Pancreas (tissue), 10 donors: ENCODE data around the gene GBA2. TPM values are rescaled to one million over a fixed set of nuclear protein-coding genes. Genes with fewer than 3 reads are reported as not detected.

Source experiments
- ATAC-seq, 4 donors: fragments of 200-7000 bp; cut with Tn5 transposase; one replicate each; pipeline versions ENCODE4 v1.8.0 to v1.9.1; 2020; ENCODE audit warnings: mild to moderate bottlenecking in 4 of 4, moderate library complexity in 4 of 4
- DNase-seq, 6 donors: peaks; one replicate each; pipeline ENCODE4 v3.0.0-alpha.2; 2020
- FAIRE-seq: peaks from 2 replicates; lab custom pipeline; 2012; peaks lifted over from hg19 to GRCh38; lab: Jason Lieb, UNC
- H3K27ac ChIP-seq, 4 donors: fragments of 200-600 bp; sonication (generic); 1 replicate in 3 of 4; 2 replicates in 1 of 4; pipeline versions ENCODE4 v1.5.0 to v1.8.0; 2020
- H3K27me3 ChIP-seq, 4 donors: fragments of 200-600 bp; one replicate each; pipeline ENCODE4 v1.8.0; 2021
- H3K36me3 ChIP-seq, 3 donors: fragments of 200-600 bp; sonication (generic) in 1 of 3; one replicate each; pipeline versions ENCODE4 v1.5.0 to v1.8.0; 2020 to 2021
- H3K4me1 ChIP-seq, 3 donors: fragments of 200-600 bp; one replicate each; pipeline ENCODE4 v1.8.0; 2021
- H3K4me3 ChIP-seq, 4 donors: fragments of 200-600 bp; sonication (generic) in 2 of 4; one replicate each; pipeline versions ENCODE4 v1.5.0 to v1.8.0; 2020 to 2021
- H3K9me3 ChIP-seq, 4 donors: fragments of 200-600 bp; one replicate each; pipeline ENCODE4 v1.8.0; 2021
- WGBS, 2 donors: extraction: QIAGEN DNeasy Blood & Tissue Kit; methylation state at CpG; one replicate each; pipeline ENCODE4 v1.1.7; 2013; 5-methylcytosine and 5-hydroxymethylcytosine counted together
- intact Hi-C, 3 donors: fragments of 100-400 bp; cut with DNase I; formaldehyde crosslinking; loops; one replicate each; pipeline versions ENCODE4 v1.11.1 to v1.14.2; 2022
- polyA plus RNA-seq, 2 donors: library from polyadenylated mRNA; stranded (reverse); fragments of 200-250 nt; gene quantifications; one replicate each; pipeline ENCODE4 v1.2.3, GENCODE V29; 2013
- total RNA-seq, 6 donors: library from RNA; stranded (reverse); fragmentation: NEBNext Ultra II Directional in 4 of 6; extraction: Animal tissue kit (Norgen Biotek cat#: 25700) in 4 of 6; gene quantifications; one replicate each; pipeline versions ENCODE4 v1.2.1 to v1.2.4, GENCODE V29; 2021 to 2023
- TF ChIP-seq, protein P1 (sequence below), 4 donors: fragments of 200-600 bp; sonication (generic) in 3 of 4; IDR thresholded peaks; one replicate each; pipeline versions ENCODE4 v1.5.0 to v1.8.0; 2021; ENCODE audit warnings: antibody characterized with exemption in 4 of 4
- donor health status: healthy with polysubstance abuse.
- donor health status: DM: no; HTN: no; CAD: no; lungs with moderate emphysema.
- donor health status: DM: no; HTN: no; CAD: no.
- donor health status: control.
- donor health status: control.
- donor health status: Bipolar disorder and iron deficiency.
- donor health status: DM: yes; HTN: yes; CAD: no.
- donor health status: DM: no; HTN: no; CAD: no.
- donor health status: DM: no; HTN: no; CAD: no.
- donor health status: DM: yes; HTN: yes; CAD: no.

Gene GBA2
- total and polyA plus RNA-seq, 8 donors: 22.0 to 91.3 (median 34.4) TPM

DNA sequence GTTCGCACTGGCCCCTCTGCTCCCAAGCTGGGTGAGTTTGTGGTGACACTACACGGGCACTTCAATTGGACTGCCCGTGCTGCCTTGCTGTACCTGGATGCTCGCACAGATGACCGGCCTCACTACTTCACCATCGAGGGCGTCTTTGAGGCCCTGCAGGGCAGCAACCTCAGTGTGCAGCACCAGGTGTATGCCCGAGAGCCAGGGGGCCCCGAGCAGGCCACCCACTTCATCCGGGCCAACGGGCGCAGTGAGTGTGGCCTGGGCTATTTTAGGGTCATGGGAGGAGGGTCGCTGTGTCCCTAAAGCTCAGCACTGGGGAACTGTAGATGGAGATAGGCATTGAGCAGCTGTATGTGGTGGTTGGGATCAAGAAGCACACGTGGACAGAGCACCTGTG is 43.8 kb upstream of the GBA2 start:
- Histone ChIP-seq H3K4me3 (no peak overlapping the region), H3K36me3 (no peaks in the 10 kb centered on the region), H3K9me3 (no peaks in the 10 kb centered on the region), H3K27me3 (no peaks in the 10 kb centered on the region), H3K4me1 (no peaks in the 10 kb centered on the region), H3K27ac (no peak overlapping the region)
- TF ChIP-seq, protein P1, sequence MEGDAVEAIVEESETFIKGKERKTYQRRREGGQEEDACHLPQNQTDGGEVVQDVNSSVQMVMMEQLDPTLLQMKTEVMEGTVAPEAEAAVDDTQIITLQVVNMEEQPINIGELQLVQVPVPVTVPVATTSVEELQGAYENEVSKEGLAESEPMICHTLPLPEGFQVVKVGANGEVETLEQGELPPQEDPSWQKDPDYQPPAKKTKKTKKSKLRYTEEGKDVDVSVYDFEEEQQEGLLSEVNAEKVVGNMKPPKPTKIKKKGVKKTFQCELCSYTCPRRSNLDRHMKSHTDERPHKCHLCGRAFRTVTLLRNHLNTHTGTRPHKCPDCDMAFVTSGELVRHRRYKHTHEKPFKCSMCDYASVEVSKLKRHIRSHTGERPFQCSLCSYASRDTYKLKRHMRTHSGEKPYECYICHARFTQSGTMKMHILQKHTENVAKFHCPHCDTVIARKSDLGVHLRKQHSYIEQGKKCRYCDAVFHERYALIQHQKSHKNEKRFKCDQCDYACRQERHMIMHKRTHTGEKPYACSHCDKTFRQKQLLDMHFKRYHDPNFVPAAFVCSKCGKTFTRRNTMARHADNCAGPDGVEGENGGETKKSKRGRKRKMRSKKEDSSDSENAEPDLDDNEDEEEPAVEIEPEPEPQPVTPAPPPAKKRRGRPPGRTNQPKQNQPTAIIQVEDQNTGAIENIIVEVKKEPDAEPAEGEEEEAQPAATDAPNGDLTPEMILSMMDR (IDR thresholded peaks at IDR 0.05): no peak
- 91 to 94% methylated on average over 14 of the region's 14 CpGs for WGBS, 2 donors
- intact Hi-C loops: loop anchor here (5.0 to 10.0 kb wide), 3 partner anchors 82 to 99 kb away; partner anchors contain the start of gene OR13J1 (in 1 of the 3)
- FAIRE-seq: no peak
- no peak for DNase-seq
- ATAC-seq: no peak

DNA sequence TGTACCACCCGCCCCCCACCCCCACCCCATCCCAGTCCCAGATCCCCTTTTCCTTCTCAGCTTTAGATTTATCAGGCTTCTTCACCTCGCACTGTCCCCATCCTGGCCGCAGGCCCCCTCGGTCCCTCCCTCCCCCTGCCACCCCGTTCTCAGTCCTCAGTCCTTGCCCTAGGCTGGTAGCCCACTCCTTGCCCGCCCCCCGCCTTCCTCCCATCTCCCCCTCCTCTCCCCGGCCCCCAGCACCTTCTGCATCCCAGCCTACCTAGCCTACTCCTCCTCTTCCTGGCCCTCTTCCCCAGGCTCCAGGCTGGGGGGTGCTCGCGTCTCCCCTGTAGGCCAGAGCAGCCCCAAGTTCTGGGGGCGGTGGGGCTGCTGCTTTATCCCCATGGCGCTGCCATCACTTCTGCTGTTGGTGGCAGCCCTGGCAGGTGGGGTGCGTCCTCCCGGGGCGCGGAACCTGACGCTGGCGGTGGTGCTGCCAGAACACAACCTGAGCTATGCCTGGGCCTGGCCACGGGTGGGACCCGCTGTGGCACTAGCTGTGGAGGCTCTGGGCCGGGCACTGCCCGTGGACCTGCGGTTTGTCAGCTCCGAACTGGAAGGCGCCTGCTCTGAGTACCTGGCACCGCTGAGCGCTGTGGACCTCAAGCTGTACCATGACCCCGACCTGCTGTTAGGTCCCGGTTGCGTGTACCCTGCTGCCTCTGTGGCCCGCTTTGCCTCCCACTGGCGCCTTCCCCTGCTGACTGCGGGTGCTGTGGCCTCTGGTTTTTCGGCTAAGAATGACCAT is 43.2 kb upstream of the GBA2 start:
- ATAC-seq: no peak
- Histone ChIP-seq H3K9me3 (no peaks in the 10 kb centered on the region), H3K36me3 (no peaks in the 10 kb centered on the region), H3K4me1 (no peaks in the 10 kb centered on the region), H3K4me3 (no peak overlapping the region), H3K27ac (no peak overlapping the region), H3K27me3 (no peaks in the 10 kb centered on the region)
- WGBS, 2 donors: 89 to 92% methylated on average over 29 to 34 of the region's 34 CpGs
- TF ChIP-seq, protein P1 (IDR thresholded peaks at IDR 0.05): no peak
- no peak for FAIRE-seq
- DNase-seq: peak in 1 of 6 donors; percentile 73
- intact Hi-C loops: loop anchor here (5.0 to 10.0 kb wide), 3 partner anchors 83 to 100 kb away; partner anchors contain the start of gene OR13J1 (in 1 of the 3)

DNA sequence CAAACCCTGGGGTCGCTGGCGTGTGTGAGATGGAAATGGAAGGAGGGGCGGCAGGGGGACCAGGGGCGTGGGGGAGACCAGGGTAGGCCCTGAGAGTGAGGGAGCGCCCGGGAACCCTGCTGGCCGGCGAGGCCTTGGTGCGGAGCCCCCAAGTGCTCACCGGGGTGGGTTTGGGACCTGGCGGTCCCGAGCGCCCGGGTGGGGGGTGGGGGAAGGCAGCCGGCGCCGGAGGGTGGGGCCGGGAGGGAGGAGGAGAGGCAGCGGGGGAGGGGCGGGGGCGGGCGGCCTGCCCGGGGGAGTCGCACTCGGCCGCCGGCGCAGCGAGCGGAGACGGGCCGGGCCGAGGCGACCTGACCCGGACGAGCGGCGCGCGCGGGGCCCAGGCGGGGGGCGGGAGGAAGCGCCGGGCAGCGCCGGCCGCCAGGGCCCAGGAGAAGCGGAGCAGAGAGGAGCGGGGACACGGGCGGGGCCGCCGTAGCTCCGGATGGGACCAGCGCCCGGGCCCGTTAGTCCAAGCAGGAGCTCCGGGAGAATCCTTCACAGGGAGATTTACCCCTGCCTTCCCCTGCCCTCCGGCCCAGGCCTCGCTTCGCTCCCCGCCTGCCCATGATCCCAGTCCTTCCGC is 42.4 kb upstream of the GBA2 start, which contains the start of gene NPR2:
TSS of gene NPR2 (plus strand) at position 295 of the 625 bp plus-strand sequence. CDS start 818 bp downstream, outside the sequence.
- TF ChIP-seq, protein P1 (IDR thresholded peaks at IDR 0.05): no peak
- 45 to 46% methylated on average over 21 to 64 of the region's 64 CpGs for WGBS, 2 donors
- Histone ChIP-seq H3K36me3 (no peaks in the 10 kb centered on the region), H3K27ac (no peak within 1 kb of the TSS), H3K4me3 (peak within 1 kb of the TSS in 1 of 4 donors; percentile 17), H3K9me3 (no peaks in the 10 kb centered on the region), H3K27me3 (no peaks in the 10 kb centered on the region), H3K4me1 (no peaks in the 10 kb centered on the region)
- intact Hi-C loops: loop anchor here (5.0 to 10.0 kb wide), 3 partner anchors 83 to 101 kb away; partner anchors contain the start of gene OR13J1 (in 1 of the 3)
- DNase-seq (peak in 1 of 6 donors; percentile 32), FAIRE-seq (no peak), ATAC-seq (peak in 3 of 4 donors; percentile 16 to 42 (median 20))

DNA sequence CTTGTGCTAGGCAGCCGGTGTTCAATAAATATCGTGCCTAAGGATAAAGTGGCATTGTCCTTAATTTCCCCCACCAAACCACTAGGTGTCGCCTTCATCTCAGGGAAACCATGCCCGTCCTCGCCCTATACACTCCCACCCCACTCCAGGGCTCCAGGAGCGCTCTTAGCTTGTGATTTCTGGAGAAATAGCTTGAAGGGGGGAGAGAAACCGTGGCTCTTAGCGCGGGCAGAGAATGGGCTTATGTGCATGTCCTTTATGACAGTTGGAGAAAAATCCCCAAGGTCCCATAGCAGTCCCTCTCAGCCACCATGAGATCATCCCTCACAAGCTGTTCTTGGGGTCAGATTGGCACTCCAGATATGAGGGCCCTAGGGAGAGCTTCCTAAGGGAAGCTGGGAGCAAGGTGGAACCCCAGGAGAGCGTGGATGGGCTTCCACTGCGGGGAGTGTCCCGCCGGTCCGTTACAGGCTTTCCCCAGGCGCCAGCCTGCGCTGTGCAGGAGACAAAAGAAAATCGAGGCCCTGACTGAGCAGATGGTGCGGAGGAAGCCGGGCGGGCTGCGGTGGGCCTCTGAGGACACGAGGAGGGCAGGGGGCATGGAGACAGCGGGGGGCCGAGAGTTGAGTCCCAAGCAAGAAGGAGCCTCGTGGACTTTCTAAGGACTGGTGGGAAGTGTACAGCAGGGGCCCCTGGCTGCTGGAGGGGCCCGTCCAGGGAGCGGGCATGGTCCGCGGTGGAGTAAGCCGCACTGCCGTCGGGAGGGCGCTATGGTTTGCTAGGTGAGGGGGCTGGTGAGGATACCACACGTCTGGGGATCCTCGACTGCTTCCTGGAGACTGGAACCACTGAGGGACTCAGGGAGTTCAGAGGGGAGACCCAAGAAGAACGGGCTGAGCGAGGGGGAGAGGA is 41.6 kb upstream of the GBA2 start:
- Histone ChIP-seq H3K36me3 (no peaks in the 10 kb centered on the region), H3K27me3 (no peaks in the 10 kb centered on the region), H3K4me1 (no peaks in the 10 kb centered on the region), H3K9me3 (no peaks in the 10 kb centered on the region), H3K4me3 (no peak overlapping the region), H3K27ac (no peak overlapping the region)
- intact Hi-C loops: loop anchor here (5.0 to 10.0 kb wide), 3 partner anchors 84 to 102 kb away; partner anchors contain the start of gene OR13J1 (in 1 of the 3)
- ATAC-seq (peak; percentile 92 to 97 (median 94)), FAIRE-seq (no peak), DNase-seq (peak in 4 of 6 donors; percentile 47 to 65 (median 48))
- 55 to 61% methylated on average over 37 of the region's 37 CpGs for WGBS, 2 donors
- TF ChIP-seq, protein P1 (IDR thresholded peaks at IDR 0.05): peak; percentile 50 to 74 (median 62)
